Caco-2 (cell line): ENCODE results near the gene OLA1. TPM values are rescaled to one million over a fixed set of nuclear protein-coding genes. Genes with fewer than 3 reads are reported as not detected.

Experiments used
- BruUV-seq: library from RNA; stranded (reverse); fragments of 400-500 nt; replicated peaks from 2 replicates; lab custom pipeline; 2021; lab: Mats Ljungman, UMichigan
- CTCF ChIA-PET: fragments of 300-600 bp; sonication (Branson Sonifier 250); formaldehyde crosslinking; loops from one replicate; lab custom pipeline; 2022; ENCODE audit warnings: antibody characterized with exemption; lab: Charles Lee
- POLR2A ChIA-PET: fragments of 300-600 bp; sonication (Branson Sonifier 250); formaldehyde crosslinking; loops from one replicate; lab custom pipeline; 2022; ENCODE audit warnings: antibody characterized with exemption; lab: Charles Lee
- DNase-seq, 2 experiments: peaks; one replicate each; pipeline versions ENCODE4 v3.0.0 to v3.0.0-alpha.2; 2020 to 2022
- H3K27me3 ChIP-seq: replicated peaks from 2 replicates; pipeline ENCODE4 v1.6.0; 2011; ENCODE audit warnings: low read length; ENCODE audit not compliant: control insufficient read depth, insufficient read depth
- H3K36me3 ChIP-seq: 2 replicates; pipeline ENCODE4 v1.5.1; 2011; ENCODE audit warnings: low read length; ENCODE audit not compliant: control insufficient read depth, insufficient read depth
- H3K4me1 ChIP-seq: fragments of 250-450 bp; sonication (Bioruptor Pico); 2 replicates; pipeline ENCODE4 v1.5.1; 2020; ENCODE audit warnings: mild to moderate bottlenecking
- H3K4me3 ChIP-seq: 2 replicates; pipeline ENCODE4 v1.5.1; 2011; ENCODE audit warnings: low read depth, mild to moderate bottlenecking, control low read depth, low read length
- H3K9me3 ChIP-seq: fragments of 250-450 bp; sonication (Bioruptor Pico); 2 replicates; pipeline ENCODE4 v1.5.1; 2020; ENCODE audit warnings: mild to moderate bottlenecking, moderate library complexity
- H3K27ac Mint-ChIP-seq: one replicate; pipeline ENCODE4 v1.8.0; 2022; ENCODE audit warnings: mixed read lengths; ENCODE audit not compliant: unreplicated experiment
- H3K27me3 Mint-ChIP-seq: one replicate; pipeline ENCODE4 v1.8.0; 2022; ENCODE audit warnings: mixed read lengths; ENCODE audit not compliant: insufficient read depth, unreplicated experiment
- H3K36me3 Mint-ChIP-seq: one replicate; pipeline ENCODE4 v1.8.0; 2022; ENCODE audit warnings: mild to moderate bottlenecking, mixed read lengths; ENCODE audit not compliant: insufficient read depth, unreplicated experiment
- H3K4me1 Mint-ChIP-seq: one replicate; pipeline ENCODE4 v1.8.0; 2022; ENCODE audit warnings: low read depth, mixed read lengths; ENCODE audit not compliant: unreplicated experiment
- H3K4me3 Mint-ChIP-seq: one replicate; pipeline ENCODE4 v1.8.0; 2022; ENCODE audit warnings: mild to moderate bottlenecking, moderate library complexity, mixed read lengths; ENCODE audit not compliant: unreplicated experiment
- H3K9me3 Mint-ChIP-seq: one replicate; pipeline ENCODE4 v1.8.0; 2022; ENCODE audit warnings: mixed read lengths; ENCODE audit not compliant: unreplicated experiment
- intact Hi-C: fragments of 100-400 bp; cut with micrococcal nuclease; formaldehyde crosslinking; loops from one replicate; pipeline ENCODE4 v1.10.0; 2022; ENCODE audit not compliant: unreplicated experiment
- total RNA-seq: library from RNA; stranded (reverse); gene quantifications from 2 replicates; pipeline ENCODE4 v1.2.3, GENCODE V29; 2022
- TF ChIP-seq, protein P1 (sequence below), 2 experiments: fragments of 200-600 bp in 1 of 2; IDR thresholded peaks; 1 replicate in 1 of 2; 2 replicates in 1 of 2; pipeline versions ENCODE4 v1.5.1 to v1.8.0; 2011 to 2022; ENCODE audit warnings: antibody characterized with exemption in 1 of 2, control low read depth in 1 of 2, inconsistent platforms in 1 of 2, low read depth in 1 of 2, low read length in 1 of 2, mild to moderate bottlenecking in 1 of 2, moderate library complexity in 1 of 2; ENCODE audit not compliant: insufficient read depth in 1 of 2, severe bottlenecking in 1 of 2, unreplicated experiment in 1 of 2

The OLA1 gene
- total RNA-seq, 1 experiment from 2014 or later = 177 TPM

DNA sequence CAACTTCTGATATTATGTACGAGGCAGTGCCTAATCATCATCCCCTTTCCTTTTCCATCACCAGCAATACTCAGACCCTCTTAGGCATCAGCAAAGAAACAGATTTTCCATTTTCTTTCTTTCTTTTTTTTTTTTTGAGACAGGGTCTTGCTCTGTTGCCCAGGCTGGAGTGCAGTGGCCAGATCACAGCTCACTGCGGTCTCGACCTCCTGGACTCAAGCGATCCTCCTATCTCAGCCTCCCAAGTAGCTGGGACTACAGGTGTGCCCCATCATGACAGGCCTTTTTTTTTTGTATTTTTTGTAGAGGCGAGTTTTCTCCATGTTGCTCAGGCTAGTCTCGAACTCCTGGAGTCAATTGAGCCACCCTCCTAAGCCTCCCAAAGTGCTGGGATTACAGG, 5.9 kb upstream of the OLA1 start:
- TF ChIP-seq, protein P1, sequence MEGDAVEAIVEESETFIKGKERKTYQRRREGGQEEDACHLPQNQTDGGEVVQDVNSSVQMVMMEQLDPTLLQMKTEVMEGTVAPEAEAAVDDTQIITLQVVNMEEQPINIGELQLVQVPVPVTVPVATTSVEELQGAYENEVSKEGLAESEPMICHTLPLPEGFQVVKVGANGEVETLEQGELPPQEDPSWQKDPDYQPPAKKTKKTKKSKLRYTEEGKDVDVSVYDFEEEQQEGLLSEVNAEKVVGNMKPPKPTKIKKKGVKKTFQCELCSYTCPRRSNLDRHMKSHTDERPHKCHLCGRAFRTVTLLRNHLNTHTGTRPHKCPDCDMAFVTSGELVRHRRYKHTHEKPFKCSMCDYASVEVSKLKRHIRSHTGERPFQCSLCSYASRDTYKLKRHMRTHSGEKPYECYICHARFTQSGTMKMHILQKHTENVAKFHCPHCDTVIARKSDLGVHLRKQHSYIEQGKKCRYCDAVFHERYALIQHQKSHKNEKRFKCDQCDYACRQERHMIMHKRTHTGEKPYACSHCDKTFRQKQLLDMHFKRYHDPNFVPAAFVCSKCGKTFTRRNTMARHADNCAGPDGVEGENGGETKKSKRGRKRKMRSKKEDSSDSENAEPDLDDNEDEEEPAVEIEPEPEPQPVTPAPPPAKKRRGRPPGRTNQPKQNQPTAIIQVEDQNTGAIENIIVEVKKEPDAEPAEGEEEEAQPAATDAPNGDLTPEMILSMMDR (IDR thresholded peaks at IDR 0.05; ENCODE audit: insufficient read depth in 1 of 2, low read depth in 1 of 2, low read length in 1 of 2, severe bottlenecking in 1 of 2, unreplicated experiment in 1 of 2) = no peak
- Mint-ChIP-seq H3K4me3 (no peak overlapping the region), H3K9me3 (no peaks in the 10 kb centered on the region), H3K27ac (no peak overlapping the region), H3K27me3 (no peaks in the 10 kb centered on the region), H3K4me1 (peaks cover 6% of the 10 kb centered on the region), H3K36me3 (no peaks in the 10 kb centered on the region)
- H3K4me3 ChIP-seq = no peak overlapping the region
- intact Hi-C loops = no loop called here
- 0 out of 2 replicates have a peak, but pooled peaks cover 2% of the 10 kb centered on the region for H3K4me1 ChIP-seq
- no TSS peak for BruUV-seq
- ChIA-PET CTCF (no interaction called here), POLR2A (no interaction called here)
- no peak for DNase-seq
- no peaks in the 10 kb centered on the region for H3K27me3 ChIP-seq
- no peaks in the 10 kb centered on the region for H3K9me3 ChIP-seq
- H3K36me3 ChIP-seq = no peaks in the 10 kb centered on the region

DNA sequence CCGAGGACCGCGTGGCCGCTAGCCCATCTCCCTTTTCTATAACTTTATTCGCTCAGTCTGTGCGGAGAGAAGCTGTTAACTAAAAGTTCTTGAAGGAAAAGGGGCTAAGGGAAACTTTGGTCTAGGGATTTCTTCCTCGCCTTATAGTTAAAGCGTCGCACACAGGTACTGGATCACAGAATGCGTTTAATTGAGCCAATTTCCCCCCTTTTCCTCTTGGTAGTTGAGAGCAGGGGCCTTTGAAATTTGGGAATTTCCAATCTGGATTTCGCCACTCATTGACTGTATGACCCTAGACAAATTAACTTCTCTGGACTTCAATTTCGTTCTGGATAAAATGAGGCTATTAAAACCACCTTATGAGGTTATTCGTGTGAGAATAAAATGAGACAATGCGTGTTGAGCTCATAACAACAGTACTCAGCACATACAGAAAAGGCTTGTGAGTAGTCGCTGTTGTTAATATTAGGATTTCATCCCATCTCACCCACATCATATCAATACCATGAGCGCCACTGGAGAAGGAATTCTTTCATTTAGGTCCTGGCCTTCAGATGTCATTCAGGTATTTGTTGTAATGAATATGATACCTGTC, 763 bp upstream of the OLA1 start:
- Histone ChIP-seq H3K27me3 (no peaks in the 10 kb centered on the region), H3K4me1 (peaks cover 10% of the 10 kb centered on the region; the same call in 1 of the 2 replicates), H3K4me3 (peak overlapping the region; percentile 63), H3K9me3 (no peaks in the 10 kb centered on the region), H3K36me3 (no peaks in the 10 kb centered on the region)
- Mint-ChIP-seq H3K4me3 (peak overlapping the region; percentile 92), H3K27me3 (no peaks in the 10 kb centered on the region), H3K36me3 (peaks cover 38% of the 10 kb centered on the region), H3K9me3 (no peaks in the 10 kb centered on the region), H3K27ac (peak overlapping the region; percentile 85), H3K4me1 (peaks cover 12% of the 10 kb centered on the region)
- POLR2A ChIA-PET = interaction anchor here (0.8 to 1.6 kb wide), 5 partner anchors 9 to 197 kb away, joined by 3 to 18 read pairs (median 5); partner anchors contain the start of gene SCRN3
- CTCF ChIA-PET = interaction anchor here (0.5 to 1.7 kb wide), 7 partner anchors 10 to 607 kb away, joined by 3 to 9 read pairs (median 5); no protein-coding TSS in a partner anchor
- no peak for DNase-seq
- BruUV-seq = TSS peak; percentile 98
- TF ChIP-seq, protein P1 (IDR thresholded peaks at IDR 0.05; ENCODE audit: insufficient read depth in 1 of 2, low read depth in 1 of 2, low read length in 1 of 2, severe bottlenecking in 1 of 2, unreplicated experiment in 1 of 2) = no peak
- intact Hi-C loops = loop anchor here (1.0 to 10.0 kb wide), 3 partner anchors 67 to 284 kb away; partner anchors contain the start of gene SP3

DNA sequence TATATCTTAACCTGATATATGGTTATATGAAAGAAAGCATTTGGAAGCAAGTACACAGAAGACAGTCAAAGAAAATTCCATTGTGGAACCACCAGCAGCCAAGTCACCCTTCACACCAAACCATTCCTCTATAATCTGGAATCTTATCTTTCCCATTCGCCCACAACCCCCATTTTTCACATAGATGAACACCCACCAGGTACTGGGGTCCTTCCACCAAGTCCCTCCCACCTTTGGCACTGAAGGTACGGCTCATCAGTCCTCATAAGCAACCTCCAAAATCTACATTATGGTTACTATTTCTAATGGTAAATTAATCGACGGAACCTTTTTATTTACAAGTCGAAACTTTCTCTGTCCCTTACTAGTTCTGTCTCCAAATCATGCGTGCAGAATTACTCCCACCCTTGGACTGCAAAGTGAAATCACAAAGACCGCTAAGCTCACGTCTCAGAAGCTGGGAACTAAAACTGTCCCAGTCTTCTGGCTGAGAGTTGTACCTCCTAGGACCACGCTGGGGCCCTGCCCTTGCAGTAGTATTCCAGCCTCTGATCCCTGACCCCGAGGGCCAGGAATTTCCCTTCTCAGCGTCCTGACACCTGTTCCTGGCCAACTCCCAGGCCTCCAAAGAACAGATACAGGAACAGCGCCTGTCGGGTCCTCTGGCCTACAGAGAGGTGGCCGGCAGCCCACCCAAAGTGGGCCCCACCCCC, 702 bp downstream of the OLA1 start:
- CTCF ChIA-PET = interaction anchor here (1.4 to 1.7 kb wide), 3 partner anchors 23 to 196 kb away, joined by 4 to 9 read pairs (median 6); no protein-coding TSS in a partner anchor
- no peaks in the 10 kb centered on the region for H3K27me3 ChIP-seq
- TF ChIP-seq, protein P1 (IDR thresholded peaks at IDR 0.05; ENCODE audit: insufficient read depth in 1 of 2, low read depth in 1 of 2, low read length in 1 of 2, severe bottlenecking in 1 of 2, unreplicated experiment in 1 of 2) = no peak
- H3K27me3 Mint-ChIP-seq = no peaks in the 10 kb centered on the region
- H3K4me1 Mint-ChIP-seq = peaks cover 12% of the 10 kb centered on the region
- peak overlapping the region; percentile 88 for H3K4me3 ChIP-seq
- no peaks in the 10 kb centered on the region for H3K36me3 ChIP-seq
- H3K4me1 ChIP-seq = peaks cover 10% of the 10 kb centered on the region; the same call in 1 of the 2 replicates
- H3K4me3 Mint-ChIP-seq = peak overlapping the region; percentile 92
- intact Hi-C loops = loop anchor here (1.0 to 10.0 kb wide), 3 partner anchors 65 to 283 kb away; partner anchors contain the start of gene SP3
- H3K36me3 Mint-ChIP-seq = peaks cover 48% of the 10 kb centered on the region
- H3K9me3 Mint-ChIP-seq = no peaks in the 10 kb centered on the region
- POLR2A ChIA-PET = interaction anchor here (0.6 to 1.6 kb wide), 3 partner anchors 8 to 221 kb away, joined by 3 to 18 read pairs (median 11); no protein-coding TSS in a partner anchor
- no TSS peak for BruUV-seq
- no peaks in the 10 kb centered on the region for H3K9me3 ChIP-seq
- DNase-seq = peak; percentile 75 to 76
- peak overlapping the region; percentile 85 for H3K27ac Mint-ChIP-seq
